HG02642 (cell line): ENCODE measurements around the gene LEP.
"Not testable (repeated sequence)": the region's sequence is repeated elsewhere in the genome, so short reads cannot be mapped to it uniquely, and the experiment has no call there.

Experiments used
- ATAC-seq: cut with Tn5 transposase; IDR thresholded peaks from one replicate; pipeline ENCODE4 v1.9.1; 2021; ENCODE audit warnings: mild to moderate bottlenecking; ENCODE audit not compliant: unreplicated experiment, poor library complexity

LEP gene

DNA sequence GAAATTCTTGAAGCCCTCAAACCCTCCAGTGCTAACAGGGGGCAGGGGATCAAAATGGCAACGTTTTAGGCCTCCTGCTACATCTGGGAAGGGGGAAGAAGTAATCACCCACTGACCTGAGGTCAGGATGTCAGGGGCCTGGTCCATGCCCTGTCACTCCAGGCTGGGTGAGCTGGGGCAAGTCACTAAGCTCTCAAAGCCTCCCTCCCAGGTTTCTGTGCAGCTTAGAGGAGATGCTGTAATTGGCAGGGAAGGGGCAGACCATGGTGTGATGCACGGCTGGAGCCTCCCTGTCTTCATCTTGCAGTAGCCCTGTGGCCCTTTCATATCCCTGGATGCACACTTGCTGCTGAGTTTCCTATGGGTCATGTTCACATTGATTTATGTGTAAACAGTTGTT lies 27.2 kb downstream of the LEP start:
- ATAC-seq: no peak

DNA sequence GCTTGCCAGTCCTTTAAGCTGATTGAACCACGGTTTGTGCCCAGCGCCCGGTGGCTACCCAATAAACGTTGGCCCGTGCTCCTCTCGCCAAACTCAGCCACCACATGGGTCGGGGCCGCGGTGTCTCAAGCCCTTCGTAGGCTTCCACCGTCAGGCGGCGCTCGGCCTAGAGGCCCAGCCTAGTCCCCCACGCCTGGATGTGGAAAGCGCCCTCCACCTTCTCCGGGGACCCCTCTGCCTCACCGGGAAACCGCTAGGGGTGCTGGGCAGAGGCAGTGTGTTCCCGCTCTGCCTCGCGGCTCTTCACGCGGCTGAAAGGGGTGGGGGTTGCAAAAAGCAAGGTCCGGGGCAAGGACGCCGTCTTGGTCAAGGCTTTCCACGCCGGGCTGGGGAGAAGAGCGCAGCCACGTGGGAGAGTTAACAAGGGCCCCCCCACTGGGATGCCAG lies 29.8 kb downstream of the LEP start:
- no peak for ATAC-seq

DNA sequence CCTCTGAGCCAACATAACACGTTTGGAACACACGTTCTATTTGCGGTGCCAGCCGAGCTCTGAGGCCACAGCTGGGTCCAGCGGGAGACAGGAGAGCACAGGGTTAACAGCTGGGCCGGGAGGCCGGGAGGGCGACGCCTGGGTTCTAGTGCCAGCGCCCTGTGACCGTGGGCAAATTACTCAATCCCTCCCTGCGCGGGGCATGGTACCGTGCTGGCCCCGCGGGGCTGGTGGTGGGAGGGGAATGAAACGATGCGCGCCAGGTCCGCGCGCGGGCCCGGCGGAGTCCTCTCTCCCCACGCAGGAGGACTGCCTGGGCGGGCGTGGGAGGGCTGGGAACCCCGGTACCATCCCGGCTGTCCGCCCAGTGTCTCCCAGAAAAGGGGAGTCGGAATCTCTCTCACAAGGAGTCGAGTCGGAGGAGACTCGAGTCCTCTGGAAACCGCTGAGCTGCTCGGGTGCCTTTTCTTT lies 30.4 kb downstream of the LEP start:
- no peak for ATAC-seq

DNA sequence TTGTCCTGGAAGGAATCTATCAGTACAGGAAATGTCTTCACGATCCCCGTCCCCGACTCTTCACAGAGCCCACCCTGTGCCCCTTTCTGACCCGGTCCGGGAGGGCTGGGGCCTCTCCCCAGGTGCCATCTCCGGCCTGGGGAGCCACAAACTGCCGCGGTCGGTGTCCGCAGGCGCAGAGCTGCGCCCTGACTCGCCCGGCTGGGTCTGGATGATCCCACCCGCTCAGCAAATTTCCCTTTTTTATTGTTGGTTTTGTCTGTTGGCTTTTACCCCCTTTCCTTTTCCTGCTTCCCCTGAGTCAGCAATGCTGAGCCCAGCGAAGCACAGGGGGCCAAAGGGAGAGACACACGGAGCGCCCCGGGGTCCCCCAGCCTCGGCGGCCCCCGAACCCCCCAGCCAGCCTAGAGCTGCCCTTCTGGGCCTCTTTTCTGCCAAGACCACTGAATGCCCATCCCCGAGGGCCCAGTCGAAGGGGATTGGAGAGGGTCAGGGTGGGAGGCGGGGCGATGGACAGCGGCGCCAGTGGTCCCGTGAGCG lies 30.9 kb downstream of the LEP start:
- ATAC-seq: no peak

DNA sequence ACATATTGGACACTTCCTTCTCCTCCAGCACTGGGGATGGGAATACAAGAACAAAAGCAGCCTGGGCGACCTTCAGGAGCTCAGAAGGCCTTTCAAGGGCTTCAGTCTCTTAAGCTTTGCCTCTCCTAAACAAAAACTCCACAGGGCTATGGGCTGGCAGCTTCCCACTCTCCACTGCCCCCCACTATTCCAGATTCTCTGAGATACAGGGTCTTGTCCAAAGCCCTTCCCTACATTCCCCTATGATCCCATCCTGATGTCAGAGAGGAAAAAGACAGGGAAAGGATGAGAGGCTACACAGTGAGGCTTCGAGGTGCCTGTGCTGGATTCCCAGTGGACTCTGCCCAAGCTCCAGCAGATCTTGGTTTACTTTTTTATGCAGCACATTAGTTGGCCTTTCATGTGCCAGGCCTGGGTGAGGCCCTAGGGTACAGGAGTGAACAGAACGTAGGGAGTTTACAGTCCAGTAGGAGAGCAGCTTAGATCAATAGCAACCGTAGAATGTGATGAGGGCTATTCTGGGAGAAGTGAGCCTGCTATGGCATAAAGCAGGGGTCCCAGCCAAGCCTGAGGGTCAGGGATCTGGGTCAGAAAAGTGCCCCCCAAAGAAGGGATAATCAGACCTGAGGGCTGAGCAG lies 33.3 kb downstream of the LEP start:
- no peak for ATAC-seq

DNA sequence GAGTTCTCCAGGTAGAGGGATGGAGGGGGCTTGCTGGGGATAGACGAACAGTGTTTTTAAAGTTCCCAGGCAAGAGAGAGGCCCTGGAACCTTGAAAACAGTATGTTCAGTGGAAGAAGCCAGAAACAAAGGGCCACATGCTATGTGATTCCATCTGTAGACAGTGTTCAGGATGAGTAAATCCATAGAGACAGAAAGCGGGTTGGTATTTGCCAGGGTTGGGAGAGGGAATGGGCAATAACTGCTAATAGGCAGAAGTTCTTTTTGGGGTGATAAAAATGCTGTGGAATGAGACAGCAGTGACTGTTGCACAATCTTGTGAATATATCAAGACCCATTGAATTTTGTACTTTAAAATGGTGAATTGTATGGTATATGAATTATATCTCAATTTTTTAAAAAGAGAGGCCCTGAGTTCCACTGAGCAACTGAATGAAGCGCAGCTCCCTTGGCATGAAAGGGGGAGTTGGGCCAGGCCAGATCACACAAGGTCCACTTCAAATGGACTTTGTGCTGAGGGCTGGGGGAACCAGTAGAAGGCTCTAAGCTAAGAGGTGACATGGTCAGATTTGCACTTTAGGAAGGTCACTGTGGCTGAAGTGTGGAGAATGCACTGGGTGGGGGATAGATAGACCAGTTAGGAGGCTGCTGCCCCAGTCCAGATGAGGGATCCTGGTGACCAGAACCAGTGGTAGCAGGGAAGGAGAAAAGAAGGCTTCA lies 34.0 kb downstream of the LEP start:
- no peak for ATAC-seq

DNA sequence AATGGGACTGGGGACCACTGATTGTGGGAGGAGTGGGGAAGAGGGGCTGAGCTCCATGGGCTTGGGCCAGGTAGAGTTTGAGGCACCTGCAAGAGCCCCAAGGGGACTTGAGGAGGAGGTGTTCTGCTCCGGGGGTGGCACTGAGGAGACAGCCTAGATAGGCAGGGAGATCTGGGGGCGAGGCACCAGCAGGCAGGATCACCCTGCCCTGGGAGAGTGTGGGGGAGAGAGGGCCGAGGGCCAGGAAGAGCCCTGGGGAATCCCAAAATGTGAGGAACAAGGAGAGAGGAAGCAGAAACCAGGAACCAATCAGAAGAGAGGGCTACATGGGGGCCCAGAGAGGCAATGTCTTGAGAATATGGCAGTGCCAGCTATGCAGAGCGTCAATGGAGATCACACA lies 34.6 kb downstream of the LEP start:
- ATAC-seq: no peak

DNA sequence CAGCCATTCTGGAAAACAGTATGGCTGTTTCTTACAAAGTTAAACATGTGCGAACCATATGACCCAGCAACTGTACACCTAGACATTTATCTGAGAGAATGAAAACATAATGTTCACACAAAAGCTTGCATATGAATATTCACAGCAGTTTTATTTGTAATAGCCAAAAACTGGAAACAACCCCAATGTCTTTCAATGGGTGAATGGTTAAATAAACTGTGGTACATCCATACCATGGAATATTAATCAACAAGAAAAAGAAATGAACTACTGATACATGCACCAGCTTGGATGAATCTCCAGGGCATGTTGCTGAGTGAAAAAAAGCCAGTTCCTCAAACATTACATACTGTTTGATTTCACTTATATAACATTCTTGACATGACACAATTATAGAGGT lies 37.3 kb downstream of the LEP start:
- no peak for ATAC-seq

DNA sequence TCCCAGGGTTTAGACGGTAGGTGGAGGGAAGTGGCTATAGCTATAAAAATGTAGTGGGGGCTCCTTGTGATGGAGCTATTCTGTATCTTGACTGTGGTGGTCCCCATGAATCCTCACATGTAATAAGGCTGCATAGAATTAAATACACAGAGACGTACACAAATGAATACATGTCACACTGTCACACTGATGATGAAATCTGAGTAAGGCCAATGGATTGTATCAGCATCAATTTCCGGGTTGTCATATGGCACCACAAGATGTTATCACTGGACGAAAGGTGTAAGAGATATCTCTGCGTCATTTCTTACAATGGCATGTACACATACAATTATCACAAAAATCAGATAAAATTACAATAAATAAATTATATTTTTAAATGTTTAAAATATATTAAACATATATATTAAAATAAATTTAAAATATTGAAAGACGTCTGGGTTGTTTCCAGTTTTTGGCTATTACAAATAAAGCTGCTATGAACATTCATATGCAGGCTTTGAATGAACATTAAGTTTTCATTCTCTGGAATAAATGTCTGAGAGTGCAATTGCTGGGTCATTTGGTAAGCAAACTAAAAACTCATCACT lies 38.1 kb downstream of the LEP start:
- ATAC-seq: no peak

DNA sequence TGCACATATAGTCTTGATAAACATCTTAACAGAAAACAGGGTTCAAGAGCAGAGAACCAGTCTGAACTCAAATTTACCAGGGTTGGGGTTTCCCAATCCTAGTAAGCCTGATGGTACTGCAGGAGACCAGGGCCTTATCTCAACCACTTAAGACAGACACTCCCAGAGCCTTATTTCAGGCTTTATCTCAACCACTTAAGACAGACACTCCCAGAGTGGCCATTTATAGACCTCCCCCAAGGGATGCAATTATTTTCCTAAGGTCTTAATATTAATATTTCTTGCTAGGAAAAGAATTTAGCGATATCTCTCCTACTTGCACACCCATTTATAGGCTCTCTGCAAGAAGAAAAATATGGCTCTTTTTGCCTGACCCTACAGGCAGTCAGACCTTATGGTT lies 39.4 kb downstream of the LEP start:
- ATAC-seq: not testable (repeated sequence)

DNA sequence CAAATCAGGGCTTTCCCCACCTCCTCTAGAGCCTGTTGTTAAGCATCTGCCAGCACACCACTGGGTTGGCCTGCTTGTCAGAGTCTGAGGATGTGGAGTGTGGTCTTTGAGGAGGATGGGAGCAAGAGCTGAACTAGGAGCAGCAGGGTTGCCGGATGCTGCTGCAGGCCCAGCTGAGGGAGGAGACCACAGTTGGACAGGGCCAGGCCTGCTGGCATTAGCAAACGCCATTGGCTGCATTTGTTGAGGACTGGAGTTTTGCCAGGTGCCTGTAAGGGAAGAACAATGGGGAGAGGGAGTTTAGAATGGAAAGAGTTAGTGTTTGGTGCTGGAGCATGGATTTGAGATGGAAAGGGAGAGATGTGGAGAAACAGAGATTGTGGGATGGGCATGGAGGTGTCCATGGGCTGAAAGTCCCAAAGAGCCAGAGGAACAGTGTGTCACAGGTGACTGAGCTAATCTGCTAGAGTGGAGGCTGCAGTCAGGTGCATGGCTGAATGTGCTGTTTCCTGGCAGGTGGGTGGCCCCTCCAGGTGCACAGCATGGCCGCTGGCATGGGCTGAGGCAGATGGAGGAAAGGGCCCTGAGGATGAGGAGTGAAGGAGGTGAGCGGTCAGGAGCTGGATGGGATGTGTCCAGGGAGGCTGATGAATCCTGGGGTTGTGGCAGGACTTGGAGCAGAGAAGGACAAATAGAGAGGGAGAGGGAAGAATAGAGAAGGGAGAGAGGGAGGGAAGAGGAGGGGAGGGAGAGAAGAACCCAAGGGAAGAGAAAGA lies 40.7 kb downstream of the LEP start:
- no peak for ATAC-seq

DNA sequence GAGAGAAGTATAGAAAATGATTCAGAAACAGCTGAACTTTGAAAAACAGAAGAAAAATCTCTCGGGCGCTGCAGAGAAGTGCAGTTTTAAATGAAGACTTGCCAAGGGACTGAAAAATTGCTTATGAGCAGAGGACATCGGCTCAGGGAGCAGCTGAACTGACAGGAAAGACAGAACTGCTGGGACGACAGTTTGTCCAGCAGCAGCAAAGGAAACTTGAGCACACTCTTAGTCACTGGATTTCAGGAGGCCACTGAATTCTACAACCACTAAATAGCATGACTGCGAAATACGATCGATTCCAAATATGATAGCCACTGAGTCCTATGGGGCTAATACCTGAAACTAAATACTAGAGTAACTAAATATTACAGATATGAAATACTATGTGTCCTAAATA lies 43.0 kb downstream of the LEP start:
- no peak for ATAC-seq

DNA sequence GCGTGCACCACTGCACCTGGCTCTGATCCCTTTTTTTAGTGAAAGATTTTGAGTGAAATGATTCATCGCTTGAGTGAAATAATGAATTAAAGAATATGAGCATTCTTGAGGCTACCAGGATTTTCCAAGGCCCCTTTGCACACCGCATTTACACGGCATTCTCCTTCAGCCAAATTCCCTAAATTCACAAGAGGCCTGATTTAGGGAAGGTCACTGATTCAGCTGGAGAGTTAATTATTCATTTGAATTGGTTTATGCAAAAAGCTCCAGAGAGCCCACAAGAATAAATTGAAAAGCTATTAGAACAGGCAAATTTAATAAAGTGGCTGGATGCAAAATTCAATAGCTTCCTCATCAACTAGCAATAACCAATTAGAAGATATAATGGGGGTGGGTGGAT lies 46.5 kb downstream of the LEP start:
- no peak for ATAC-seq

DNA sequence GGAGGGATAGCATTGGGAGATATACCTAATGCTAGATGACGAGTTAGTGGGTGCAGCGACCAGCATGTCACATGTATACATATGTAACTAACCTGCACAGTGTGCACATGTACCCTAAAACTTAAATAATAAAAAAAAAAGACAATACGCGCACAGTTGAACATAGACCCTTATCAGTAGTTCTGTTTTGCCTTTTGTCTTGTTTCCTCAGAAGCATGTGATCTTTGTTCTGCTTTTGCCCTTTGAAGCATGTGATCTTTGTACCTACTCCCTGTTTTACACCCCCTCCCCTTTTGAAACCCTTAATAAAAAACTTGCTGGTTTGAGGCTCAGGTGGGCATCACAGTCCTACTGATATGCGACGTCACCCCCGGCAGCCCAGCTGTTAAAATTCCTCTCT lies 56.9 kb downstream of the LEP start:
- not testable (repeated sequence) for ATAC-seq

DNA sequence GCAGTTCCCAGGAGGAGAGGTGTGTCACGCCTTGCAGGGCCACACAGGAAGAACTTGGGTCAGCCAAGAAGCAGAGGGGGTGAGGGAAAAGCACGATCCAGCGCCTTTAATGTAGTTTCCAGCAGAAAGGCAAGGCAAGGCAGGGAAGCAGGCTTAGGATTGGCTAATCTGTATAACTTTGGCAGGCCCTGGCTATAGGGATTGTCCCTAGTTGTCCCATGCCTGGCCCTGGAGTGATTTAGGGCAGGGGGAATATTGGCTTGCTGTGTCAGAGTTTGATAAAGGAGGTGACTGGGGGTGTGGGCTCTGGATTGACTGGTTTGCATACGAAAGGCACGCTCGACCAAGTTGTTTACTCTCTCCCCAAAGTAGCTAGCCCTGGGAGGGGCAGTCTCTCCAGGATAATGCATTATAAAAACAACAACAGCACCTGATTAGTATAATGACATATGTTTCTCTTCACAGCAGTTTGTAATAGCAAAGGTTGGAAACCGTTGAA lies 58.1 kb downstream of the LEP start:
- no peak for ATAC-seq

DNA sequence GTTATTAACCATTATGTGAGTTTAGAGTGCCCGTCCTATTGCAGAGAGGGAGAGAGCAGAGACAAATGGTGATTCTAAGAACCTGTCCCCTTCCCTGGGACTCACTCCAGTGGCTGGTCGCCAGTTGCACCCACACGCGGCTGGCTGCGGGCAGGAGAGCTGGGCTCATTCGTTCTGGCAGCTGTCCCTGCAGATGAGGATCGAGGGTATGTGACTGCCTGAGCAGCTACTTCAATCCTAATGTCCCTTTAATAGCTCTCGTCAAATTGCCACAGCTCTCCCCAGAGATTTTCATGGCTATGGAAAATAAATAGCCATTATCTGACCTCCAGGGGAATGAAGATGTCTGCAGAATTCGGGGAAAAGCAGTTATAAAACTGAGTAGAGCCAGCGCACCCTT lies 61.1 kb downstream of the LEP start:
- no peak for ATAC-seq

DNA sequence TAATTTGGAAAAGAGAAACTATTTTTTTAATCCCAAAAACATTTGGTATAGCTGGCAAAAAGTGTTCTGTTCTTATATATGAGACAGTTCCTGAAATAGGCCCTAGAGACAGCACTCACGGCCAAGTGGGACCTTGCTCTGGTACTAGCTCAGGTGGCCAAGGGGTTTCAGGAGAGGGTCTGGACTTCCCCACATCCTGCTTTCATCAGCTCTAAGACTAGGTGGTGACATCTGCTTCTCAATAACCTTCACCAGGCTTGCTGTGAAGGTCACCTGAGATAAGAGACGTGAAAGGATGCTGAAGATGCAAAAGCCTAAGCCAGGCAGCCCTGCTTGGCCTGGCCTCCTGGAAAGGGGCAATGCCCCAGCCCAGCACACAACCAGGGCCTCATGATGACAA lies 62.1 kb downstream of the LEP start:
- no peak for ATAC-seq

DNA sequence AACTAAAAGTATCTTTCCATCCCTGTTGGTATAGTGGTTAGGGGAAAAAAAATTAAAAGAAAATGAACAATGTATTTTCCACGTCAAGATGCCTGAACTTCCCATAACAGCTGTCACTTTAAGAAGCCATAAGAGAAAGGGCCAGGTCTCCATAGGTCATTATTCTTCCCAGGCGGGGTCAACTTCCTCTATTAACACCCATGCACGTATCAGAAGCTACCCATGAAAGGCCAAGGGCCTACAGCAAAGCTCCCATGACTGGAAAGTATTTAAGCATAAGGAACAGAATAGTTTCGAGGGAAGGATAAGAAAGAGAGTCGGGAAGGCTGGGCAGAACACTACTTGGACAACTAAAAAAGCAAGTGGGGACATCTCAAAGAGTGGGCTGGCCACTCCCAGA lies 62.6 kb downstream of the LEP start:
- no peak for ATAC-seq

DNA sequence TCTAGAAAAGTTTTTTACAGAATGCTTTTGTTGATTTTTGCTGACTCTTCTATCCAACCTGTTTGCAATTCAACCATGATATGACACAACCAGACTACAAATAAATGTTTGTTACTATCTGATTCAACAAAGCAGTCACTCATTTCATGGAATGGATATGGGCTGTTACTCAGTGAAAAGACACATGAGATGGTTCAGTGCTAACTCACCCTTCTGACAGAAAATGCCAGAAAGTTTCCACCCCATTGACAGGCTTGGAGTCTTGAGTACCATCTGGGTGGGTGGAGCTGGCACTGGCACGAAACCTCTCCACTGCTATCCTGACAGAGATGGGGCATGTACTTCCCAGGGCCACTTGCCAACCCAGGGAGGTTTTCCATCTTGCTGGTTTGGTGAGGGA lies 63.1 kb downstream of the LEP start:
- no peak for ATAC-seq

DNA sequence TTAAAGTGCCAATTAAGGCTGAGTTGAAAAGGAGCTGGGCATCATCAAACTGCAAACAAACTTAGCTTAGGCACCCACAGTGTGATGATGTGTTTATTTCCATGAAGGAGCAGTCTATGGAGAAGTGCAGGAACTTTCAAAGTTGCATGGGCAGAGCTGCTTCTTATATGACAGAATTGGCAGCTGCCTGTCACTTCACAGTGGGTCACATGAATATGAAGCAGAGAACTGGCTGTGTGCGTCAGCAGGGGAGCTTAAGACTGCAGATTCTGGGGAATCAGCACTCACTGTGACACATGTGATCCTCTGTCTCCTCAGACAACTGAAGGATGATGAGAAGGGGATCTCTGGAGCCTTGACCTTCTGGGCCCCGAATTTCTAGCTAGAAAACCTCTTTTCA lies 66.0 kb downstream of the LEP start:
- no peak for ATAC-seq
